ENCODE measurements around the gene VPS9D1.

The VPS9D1 gene

DNA sequence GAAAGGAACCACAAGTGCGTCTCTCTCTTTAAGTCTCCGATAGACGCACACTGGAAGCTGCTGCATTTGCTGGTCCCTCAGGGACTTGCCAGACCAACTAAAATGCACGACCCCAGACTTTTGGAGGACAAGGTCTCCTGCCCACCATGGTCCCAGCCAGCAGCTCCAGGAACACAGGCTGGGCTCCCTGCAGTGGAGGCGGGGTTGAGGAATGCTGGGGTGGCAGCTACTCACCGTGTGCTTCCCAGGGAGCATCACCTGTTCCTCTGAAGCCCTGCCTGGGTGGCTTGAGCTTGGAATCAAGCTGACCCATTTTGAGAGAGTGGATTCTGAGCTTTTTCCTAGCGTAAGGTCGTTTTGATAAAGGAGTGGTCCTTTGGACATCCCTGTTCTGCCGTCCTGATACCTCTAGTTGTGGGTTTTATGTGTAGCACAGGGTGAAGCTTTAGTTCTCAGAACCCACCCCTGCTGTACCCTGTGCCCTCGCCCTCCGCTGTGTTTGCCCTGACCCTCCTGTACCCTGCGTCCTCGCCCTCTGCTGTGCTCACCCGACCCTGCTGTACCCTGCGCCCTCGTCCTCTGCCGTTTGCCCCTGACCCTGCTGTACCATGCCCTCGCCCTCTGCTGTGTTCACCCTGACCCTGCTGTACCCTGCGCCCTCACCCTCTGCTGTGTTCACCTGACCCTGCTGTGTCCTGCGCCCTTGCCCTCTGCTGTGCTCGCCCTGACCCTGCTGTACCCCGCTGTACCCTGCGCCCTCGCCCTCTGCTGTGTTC, 11.6 kb upstream of the VPS9D1 start:
- TF ChIP-seq, protein P1, sequence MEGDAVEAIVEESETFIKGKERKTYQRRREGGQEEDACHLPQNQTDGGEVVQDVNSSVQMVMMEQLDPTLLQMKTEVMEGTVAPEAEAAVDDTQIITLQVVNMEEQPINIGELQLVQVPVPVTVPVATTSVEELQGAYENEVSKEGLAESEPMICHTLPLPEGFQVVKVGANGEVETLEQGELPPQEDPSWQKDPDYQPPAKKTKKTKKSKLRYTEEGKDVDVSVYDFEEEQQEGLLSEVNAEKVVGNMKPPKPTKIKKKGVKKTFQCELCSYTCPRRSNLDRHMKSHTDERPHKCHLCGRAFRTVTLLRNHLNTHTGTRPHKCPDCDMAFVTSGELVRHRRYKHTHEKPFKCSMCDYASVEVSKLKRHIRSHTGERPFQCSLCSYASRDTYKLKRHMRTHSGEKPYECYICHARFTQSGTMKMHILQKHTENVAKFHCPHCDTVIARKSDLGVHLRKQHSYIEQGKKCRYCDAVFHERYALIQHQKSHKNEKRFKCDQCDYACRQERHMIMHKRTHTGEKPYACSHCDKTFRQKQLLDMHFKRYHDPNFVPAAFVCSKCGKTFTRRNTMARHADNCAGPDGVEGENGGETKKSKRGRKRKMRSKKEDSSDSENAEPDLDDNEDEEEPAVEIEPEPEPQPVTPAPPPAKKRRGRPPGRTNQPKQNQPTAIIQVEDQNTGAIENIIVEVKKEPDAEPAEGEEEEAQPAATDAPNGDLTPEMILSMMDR (IDR thresholded peaks at IDR 0.05; ENCODE audit: low read depth, low read length) = no peak
- Histone ChIP-seq H3K27me3 (ENCODE audit: insufficient read depth, low read depth, severe bottlenecking) (no peaks in the 10 kb centered on the region), H3K36me3 (peaks cover 31% of the 10 kb centered on the region), H3K9me3 (ENCODE audit: severe bottlenecking) (no peaks in the 10 kb centered on the region), H3K27ac (no peak overlapping the region), H3K4me3 (ENCODE audit: low read depth, low read length) (no peak overlapping the region)
- no peak for DNase-seq

DNA sequence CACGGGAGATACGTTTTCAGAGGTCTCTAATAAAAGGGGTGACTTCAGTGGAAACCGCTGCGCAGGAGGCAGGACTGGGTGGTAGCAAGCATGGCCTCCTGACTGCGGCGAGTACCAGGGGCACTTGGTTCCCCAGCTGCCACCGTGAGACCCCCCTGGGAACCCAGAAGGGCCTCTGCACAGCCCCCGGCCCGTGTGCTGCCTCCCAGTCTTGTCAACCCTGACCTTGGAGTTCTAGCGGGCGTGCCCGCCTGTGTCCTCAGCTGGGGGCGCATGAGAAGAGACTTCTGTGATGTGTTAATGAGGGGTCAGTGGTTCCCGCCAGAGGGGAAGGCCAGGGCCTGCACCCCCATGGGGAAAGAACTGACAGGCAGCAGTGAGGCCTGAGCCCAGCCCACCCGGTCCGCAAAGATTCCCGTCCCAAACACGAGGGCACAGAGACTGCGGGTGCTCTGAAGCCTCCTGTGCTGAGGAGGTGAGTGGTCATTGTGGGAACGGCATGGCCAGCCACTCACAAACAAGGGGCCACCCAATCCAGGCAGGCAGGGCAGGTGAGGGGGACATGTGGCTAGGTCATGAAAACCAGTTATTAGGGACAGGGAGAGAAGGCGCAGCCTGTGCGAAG, 10.0 kb upstream of the VPS9D1 start:
- Histone ChIP-seq H3K36me3 (peaks cover 31% of the 10 kb centered on the region), H3K4me3 (ENCODE audit: low read depth, low read length) (no peak overlapping the region), H3K27me3 (ENCODE audit: insufficient read depth, low read depth, severe bottlenecking) (no peaks in the 10 kb centered on the region), H3K27ac (no peak overlapping the region), H3K9me3 (ENCODE audit: severe bottlenecking) (no peaks in the 10 kb centered on the region)
- TF ChIP-seq, protein P1 (IDR thresholded peaks at IDR 0.05; ENCODE audit: low read depth, low read length) = no peak
- no peak for DNase-seq

DNA sequence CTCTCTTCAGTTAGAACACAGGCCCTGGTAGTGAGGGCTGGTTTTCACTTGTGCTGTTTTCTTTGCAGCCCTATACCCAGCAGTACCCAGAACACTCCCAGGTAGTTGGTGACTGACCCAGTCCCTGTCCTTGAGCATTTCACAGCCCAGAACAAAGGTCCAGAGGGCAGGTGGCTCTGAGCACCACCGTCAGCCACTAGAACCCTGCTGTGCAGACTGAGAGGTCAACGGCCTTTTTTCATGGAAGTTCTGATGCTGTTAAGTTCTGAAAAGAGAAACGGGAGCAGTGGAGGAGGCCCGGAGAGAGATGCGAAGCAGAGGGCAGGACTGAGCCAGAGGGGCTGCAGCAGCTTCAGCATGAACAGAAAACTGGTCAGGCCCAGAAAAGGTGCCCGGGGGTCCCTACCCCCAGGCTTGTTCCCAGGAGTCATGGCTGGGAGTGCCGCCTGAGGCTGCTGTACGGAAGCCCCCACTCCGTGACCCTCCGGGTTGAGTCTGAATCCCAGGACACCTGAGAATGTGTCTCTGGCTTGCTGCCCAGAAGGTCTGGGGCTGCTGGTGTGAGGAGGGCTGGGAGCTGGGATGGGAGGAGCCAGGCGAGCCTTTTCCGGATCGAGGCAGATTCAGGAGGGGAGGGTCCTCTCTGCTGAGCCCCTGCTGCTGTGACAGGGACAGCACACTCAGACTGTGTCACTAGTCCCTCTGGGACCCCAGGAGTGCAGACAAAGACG, 9.3 kb upstream of the VPS9D1 start:
- H3K27ac ChIP-seq = no peak overlapping the region
- DNase-seq = no peak
- H3K36me3 ChIP-seq = peaks cover 25% of the 10 kb centered on the region
- TF ChIP-seq, protein P1 (IDR thresholded peaks at IDR 0.05; ENCODE audit: low read depth, low read length) = no peak
- H3K4me3 ChIP-seq (ENCODE audit: low read depth, low read length) = no peak overlapping the region
- no peaks in the 10 kb centered on the region for H3K9me3 ChIP-seq (ENCODE audit: severe bottlenecking)
- H3K27me3 ChIP-seq (ENCODE audit: insufficient read depth, low read depth, severe bottlenecking) = no peaks in the 10 kb centered on the region

DNA sequence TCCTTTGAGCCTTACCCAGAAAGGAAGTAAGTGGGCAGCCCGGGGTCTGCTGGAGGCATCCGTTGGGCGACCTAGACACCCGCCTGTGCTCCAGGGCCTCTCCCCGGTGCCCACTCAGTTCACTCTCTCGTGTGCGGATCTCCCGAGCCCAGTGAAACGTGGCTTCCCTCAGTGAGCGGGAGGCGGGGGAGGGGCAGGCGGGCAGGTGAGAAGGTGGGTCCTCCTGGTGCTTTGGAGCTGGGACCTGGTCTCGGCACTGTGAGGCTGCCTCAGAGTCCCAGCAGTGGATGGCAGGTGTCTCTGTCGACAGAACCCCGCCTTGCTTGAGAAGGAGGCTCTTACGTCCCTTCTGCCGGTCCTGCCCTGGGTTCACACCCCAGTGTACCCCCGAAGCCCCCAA, 8.6 kb upstream of the VPS9D1 start:
- no peak for DNase-seq
- no peaks in the 10 kb centered on the region for H3K27me3 ChIP-seq (ENCODE audit: insufficient read depth, low read depth, severe bottlenecking)
- no peak overlapping the region for H3K4me3 ChIP-seq (ENCODE audit: low read depth, low read length)
- TF ChIP-seq, protein P1 (IDR thresholded peaks at IDR 0.05; ENCODE audit: low read depth, low read length) = no peak
- H3K27ac ChIP-seq = no peak overlapping the region
- peaks cover 20% of the 10 kb centered on the region for H3K36me3 ChIP-seq
- no peaks in the 10 kb centered on the region for H3K9me3 ChIP-seq (ENCODE audit: severe bottlenecking)

DNA sequence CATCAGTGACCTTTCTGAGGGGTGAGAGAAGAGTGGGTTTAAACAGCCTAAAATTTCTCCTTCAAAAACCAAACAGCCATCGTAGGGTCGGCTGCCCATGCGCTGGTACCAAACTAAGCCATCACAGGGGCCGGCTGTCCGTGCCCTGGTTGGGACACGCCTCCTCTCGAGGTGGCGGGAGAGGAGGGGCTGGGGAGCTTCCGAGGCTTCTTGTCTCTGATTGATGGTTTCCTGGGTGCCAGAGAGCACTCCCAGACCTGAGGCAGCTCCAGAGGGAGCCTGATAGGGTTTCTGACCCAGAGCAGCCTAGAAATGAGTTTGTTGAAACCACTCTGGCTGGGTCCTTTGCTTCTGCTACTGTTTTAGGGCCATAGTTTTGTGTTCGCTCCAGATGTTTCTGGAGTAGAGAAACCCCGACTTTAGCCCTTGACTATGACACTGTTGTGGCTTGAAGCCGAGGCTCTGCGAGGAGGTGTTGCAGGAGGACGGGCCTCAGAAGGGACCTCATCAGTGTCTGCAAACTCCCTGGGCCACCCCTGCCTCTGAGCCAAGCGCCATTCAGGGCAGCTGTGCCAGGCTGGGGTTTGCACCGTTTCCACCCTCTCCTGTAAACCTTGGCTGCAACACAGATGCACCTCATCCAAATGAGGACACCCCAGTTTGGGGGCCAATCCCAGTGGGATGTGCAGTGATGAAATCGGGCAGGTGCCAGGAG, 6.9 kb upstream of the VPS9D1 start:
- TF ChIP-seq, protein P1 (IDR thresholded peaks at IDR 0.05; ENCODE audit: low read depth, low read length) = no peak
- no peak overlapping the region for H3K4me3 ChIP-seq (ENCODE audit: low read depth, low read length)
- no peak for DNase-seq
- H3K27ac ChIP-seq = no peak overlapping the region
- no peaks in the 10 kb centered on the region for H3K27me3 ChIP-seq (ENCODE audit: insufficient read depth, low read depth, severe bottlenecking)
- H3K9me3 ChIP-seq (ENCODE audit: severe bottlenecking) = no peaks in the 10 kb centered on the region
- H3K36me3 ChIP-seq = peaks cover 22% of the 10 kb centered on the region

Measured in WERI-Rb-1 (cell line).